TTC549 (cell line): ENCODE results near the gene MMS19.

Source experiments
- FAIRE-seq: peaks from 2 replicates; lab custom pipeline; 2012; peaks lifted over from hg19 to GRCh38; lab: Jason Lieb, UNC

MMS19 gene

DNA sequence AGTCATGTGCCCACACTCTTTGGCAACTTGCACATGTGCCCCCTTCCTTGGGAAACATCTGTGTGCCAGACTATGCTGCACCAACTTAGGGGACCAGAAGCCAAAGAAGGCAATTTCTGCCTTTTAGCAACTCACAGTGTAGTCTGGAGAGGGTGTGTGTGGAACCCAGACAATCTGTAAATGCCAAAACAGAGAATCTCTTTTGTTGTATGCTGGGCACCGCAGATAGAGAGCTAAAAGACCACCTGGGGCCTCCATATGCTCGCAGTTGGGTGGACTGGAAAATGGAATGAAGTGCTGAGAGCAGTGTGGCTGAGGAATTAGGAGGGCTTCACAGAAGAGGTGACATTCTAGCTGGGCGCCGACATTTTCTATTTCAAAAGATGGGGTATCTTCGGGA lies 26.9 kb upstream of the MMS19 start:
- no peak for FAIRE-seq

GRCh38 chr10:97522937-97523336 lies 24.7 kb upstream of the MMS19 start:
- no peak for FAIRE-seq

- FAIRE-seq: no peak
Measured at GRCh38 chr10:97522071-97522470, 23.8 kb upstream of the MMS19 start.

DNA sequence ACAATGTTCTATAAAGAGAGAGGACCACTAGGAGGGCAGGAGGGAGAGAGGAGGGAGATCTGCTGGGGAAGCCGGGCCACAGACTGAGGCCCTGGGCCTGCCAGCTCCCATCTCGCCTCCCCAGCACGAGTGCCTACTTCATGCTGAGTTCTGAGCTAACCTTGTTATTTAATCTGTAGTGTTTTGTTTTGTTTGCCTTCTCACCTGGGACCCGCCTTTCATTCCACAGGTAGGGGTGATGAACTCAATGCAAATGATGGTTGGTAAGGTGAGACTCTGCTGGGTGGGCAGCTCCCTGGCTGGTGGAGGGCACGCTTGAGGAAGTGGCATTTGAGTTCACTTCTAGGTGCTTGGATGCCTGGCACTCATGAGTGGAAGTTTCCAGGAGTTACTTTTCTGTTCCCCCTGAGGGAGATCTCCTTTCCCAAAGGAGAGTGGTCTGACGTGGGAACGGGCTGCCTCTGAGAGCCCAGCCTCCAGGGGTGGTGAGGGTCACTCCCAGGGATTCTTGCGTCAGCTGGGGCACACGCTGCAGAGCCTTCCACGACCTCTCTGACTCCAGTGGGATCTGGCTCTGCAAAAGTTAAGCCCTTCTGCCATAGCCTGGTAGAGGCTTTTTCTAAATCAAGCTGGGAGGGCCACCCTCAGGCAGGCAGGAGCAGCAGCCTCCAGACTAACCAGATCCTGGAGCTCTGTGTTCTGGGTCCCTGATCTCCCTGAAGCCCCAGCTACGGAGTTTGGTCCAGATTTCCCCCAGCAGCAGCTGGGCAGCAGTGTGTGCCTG lies 22.9 kb upstream of the MMS19 start:
- FAIRE-seq: no peak

DNA sequence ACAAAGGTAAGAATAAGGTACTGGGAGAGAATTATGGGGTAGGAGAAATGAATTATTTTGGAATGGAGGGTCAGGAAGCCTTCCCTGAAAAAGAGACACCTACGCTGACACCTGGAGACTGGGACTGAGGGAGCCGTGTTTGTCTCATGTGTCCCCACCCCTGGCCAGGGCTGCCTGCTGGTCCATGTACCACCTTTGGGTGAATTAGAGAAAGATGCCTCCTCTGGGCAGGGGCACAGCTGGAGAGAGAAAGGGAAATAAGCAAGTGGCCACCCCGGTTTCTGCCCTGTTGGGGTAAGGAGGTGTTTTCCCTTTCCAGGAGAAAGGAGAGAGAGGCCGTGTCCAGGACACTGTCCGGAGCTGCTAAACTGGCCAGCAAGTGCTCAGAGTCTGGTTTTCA lies 22.3 kb upstream of the MMS19 start:
- no peak for FAIRE-seq

GRCh38 chr10:97519342-97519741 lies 21.1 kb upstream of the MMS19 start:
- FAIRE-seq: no peak

- no peak for FAIRE-seq
Measured at GRCh38 chr10:97518301-97519043, 20.2 kb upstream of the MMS19 start.

DNA sequence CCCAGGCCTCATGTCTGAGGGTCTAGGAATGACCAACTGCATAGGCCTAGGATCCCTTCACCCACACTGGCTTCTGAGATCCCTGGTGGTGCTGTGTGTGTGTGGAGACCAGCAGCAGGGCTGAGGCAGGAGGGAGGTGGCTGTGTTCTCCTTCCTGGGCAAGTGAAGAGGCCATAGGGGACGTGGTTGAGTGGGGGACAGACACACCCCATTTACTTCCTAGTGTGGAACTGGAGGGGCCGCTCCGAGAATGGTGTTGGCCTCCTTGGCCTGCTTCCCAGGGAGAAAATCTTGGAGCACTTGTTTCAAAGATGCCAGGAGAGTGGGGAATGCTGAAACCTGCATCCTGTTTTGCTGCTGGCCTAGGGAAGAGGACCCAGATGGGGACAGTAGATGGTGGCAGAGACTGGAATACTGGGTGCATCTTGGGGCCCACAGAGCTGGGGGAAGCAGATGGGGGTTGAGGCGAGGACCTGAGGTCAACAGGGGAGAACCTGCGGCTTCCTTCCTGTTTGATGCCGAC lies 19.6 kb upstream of the MMS19 start:
- FAIRE-seq: no peak

- FAIRE-seq: no peak
Measured at GRCh38 chr10:97517096-97517750, 19.0 kb upstream of the MMS19 start.

DNA sequence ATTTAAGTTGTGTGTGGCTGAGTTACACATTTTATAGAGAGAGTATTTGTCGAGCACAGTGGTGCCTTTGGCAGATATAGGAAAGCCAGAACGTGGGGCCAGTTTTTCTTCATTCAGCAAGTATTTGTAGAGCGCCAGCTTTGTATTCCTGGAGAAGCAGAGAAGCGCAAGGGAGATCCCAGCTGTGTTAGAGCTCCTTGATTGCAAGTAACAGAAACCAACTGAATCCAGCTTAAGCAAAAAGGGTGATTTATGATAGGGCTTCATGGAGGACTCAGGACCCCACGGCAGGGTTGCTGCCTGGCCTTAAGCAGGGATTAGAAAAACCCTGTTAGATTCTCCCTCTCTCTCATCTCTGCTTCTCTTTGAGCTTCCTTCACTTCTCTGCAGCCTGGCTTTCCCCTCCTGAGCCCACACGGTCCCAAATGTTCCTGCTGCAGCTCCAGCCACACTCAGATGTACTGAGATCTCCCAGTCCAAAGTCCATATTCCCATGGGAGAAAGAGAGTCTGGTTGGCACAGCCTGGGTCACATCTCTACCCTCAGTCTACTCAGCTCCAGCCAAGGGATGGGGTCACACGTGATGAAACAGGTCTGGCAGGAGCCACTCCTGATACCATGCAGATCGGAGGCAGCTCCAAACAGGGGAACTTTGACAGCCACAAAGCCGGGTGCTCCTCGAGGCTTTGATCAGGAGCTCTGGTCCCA lies 17.2 kb upstream of the MMS19 start:
- FAIRE-seq: no peak

- FAIRE-seq: no peak
Measured at GRCh38 chr10:97514344-97514743, 16.1 kb upstream of the MMS19 start.

GRCh38 chr10:97512993-97513392 lies 14.8 kb upstream of the MMS19 start:
- FAIRE-seq: no peak

GRCh38 chr10:97511711-97512440 lies 13.7 kb upstream of the MMS19 start:
- no peak for FAIRE-seq

- no peak for FAIRE-seq
Measured at GRCh38 chr10:97510686-97511085, 12.5 kb upstream of the MMS19 start.

GRCh38 chr10:97509120-97509680 lies 11.0 kb upstream of the MMS19 start:
- no peak for FAIRE-seq

DNA sequence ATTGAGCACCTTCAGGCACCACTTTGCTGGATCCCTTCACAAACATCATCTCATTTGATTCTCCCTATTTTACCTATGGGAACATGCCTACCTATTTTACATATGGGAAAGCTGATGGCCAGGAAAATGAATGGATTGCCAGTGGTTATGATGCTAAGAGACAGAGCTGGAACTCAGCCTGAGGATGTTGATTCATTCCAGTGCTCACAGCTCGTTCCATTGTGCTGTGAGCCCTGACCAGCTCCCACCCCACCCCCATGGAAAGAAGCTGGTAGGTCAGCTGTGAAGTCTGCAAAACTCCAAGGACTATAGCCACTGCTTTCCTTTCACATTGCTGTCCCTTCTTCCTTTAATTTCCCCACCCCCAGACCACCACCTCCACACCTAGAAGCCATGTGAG lies 10.1 kb upstream of the MMS19 start:
- FAIRE-seq: no peak

DNA sequence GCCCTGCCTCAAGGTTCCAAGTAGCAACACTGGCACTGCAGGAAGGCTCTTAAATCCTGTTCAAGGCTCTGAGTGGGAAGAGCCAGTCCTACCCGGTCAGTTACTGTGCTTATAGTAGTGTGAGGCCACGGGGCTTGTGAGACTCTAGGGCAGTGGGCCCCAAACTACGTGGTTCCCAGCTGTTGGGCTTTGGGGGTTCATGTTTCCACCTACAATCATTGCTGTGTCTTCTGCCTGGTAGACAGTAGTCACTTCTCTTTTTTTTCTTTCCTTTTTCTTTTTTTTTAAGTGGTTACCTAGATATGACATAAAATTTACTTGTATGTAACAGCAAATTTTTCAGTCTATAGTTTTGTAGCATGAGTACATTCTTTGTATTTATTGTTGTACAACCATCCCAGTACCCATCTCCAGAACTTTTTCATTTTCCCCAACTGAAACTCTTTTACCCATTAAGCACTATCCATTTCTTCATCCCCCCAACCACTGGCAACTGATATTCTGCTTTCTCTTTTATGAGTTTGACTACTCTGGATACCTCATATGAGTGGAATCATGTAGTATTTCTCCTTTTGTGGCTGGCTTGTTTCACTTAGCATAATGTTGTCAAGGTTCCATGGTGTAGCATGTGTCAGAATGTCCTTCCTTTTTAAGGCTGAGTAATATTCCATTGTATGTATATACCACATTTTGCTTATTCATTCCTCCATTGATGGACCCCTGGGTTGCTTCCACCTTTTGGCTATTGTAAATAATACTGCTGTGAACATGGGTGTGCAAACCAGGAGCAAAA lies 8.2 kb upstream of the MMS19 start:
- FAIRE-seq: no peak

- no peak for FAIRE-seq
Measured at GRCh38 chr10:97505152-97505551, 6.9 kb upstream of the MMS19 start.

DNA sequence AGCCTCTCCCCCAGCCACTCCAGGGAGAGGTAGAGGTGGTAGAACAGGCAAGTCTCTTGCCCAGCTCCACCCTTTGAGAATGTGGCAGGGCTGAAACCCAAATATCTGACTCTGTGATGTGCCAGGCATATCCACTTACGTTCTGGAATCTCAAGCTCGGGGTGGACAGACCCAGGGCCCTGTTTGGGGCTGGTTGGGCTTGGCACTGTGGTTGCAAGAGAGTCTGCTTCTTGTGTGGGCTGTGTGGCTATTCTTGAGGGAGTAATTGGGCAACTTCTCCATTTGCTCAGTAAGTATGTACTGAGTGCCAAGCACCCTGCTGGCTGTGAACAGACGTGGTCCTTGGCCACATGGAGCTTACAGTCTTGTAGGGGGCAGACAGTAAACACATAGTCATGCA lies 5.2 kb upstream of the MMS19 start:
- FAIRE-seq: no peak

- FAIRE-seq: no peak
Measured at GRCh38 chr10:97502916-97503315, 4.7 kb upstream of the MMS19 start.

DNA sequence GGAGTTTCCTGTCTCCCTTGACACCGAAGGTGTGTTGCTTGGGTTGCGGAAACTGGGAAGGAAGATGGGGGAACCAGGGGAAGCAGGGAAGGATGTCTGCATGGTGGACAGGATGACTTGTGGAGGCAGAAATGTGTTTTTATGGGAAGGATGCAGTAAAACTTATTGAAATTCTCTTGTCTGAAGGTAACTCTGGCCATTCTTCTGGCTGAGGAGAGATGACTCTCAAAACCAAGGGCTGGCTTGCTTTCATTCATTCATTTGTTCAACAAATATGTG lies 2.0 kb upstream of the MMS19 start:
- no peak for FAIRE-seq
